ENCODE data around the gene UBE2O.
A peak's percentile ranks its signal among the peaks of the same experiment; 100 is the strongest.

UBE2O gene

DNA sequence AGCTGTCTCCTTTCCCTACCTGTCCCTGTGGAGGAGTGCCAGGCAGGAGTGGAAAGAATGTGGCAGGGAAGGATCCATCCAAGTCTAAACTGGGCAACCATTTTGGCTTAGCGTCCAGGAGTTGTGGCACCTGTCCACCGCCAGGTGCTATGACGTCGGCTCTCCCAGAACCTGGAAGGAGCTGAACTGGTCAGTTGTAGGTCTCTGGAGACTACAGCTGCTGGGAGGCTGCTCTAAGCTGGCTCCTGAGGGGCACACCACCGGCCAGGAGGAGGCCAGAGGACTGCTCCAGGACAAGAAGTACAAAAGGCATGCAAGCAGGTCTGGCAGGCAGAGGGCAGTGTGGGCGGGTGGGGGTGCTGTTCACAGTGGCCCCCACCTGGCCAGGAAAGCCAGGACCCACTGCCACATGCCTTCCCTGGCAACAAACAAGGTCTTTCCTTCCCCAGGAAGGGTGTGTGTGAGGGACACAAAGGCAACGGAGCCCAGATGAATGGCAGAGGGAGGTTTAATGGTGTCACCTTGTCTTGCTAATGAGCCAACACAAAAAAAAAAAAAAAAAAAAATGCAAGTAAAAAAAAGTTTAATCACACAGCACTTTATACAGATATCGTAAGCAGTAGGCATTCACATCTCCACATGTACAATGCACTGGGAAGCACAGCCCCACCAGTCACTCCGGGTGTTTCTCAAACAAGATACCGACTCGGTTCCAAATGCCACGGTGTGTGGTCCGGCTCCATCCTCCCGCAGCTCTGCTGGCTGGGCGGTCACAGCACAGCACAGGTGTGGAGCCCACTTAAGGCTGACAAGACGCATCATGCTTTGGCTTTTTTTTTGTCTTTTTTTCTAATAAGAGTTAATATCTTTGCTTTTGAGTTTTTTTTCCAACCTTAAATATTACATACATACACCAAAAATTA is 63.7 kb downstream of the UBE2O start:
- Histone ChIP-seq H3K4me3 (ENCODE audit: low read depth, low read length) (no peak overlapping the region), H3K9me3 (ENCODE audit: control insufficient read depth, insufficient read depth, low read depth, low read length) (no peaks in the 10 kb centered on the region), H3K36me3 (ENCODE audit: control insufficient read depth in 2 of 2, insufficient read depth in 1 of 2, low read length in 2 of 2) (peaks cover 0 to 58% of the 10 kb centered on the region in 2 experiments; a peak in 2 of 3 replicates), H3K4me1 (ENCODE audit: control insufficient read depth, insufficient read depth, low read length) (peaks cover 4% of the 10 kb centered on the region; the same call in 1 of the 2 replicates), H3K27ac (ENCODE audit: extremely low read depth, low read depth, low read length) (no peak overlapping the region)
- TF ChIP-seq WT1 (tag by site-specific recombination; IDR thresholded peaks at IDR 0.05), result no peak
- TF ChIP-seq, protein P1, sequence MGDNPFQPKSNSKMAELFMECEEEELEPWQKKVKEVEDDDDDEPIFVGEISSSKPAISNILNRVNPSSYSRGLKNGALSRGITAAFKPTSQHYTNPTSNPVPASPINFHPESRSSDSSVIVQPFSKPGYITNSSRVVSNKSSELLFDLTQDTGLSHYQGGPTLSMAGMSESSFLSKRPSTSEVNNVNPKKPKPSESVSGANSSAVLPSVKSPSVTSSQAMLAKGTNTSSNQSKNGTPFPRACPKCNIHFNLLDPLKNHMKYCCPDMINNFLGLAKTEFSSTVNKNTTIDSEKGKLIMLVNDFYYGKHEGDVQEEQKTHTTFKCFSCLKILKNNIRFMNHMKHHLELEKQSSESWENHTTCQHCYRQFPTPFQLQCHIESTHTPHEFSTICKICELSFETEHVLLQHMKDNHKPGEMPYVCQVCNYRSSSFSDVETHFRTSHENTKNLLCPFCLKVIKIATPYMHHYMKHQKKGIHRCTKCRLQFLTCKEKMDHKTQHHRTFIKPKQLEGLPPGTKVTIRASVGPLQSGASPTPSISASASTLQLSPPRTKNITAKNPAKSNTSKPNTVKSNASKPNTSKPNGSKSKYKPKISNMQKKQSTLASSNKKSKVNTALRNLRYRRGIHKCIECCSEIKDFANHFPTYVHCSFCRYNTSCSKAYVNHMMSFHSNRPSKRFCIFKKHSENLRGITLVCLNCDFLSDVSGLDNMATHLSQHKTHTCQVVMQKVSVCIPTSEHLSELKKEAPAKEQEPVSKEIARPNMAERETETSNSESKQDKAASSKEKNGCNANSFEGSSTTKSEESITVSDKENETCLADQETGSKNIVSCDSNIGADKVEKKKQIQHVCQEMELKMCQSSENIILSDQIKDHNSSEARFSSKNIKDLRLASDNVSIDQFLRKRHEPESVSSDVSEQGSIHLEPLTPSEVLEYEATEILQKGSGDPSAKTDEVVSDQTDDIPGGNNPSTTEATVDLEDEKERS (tag by site-specific recombination; IDR thresholded peaks at IDR 0.05), result no peak
- TF ChIP-seq GLIS2 (tag by site-specific recombination; IDR thresholded peaks at IDR 0.05), result 0 out of 2 replicates have a peak, but pooled peaks have one; percentile 32
- TF ChIP-seq, protein P2, sequence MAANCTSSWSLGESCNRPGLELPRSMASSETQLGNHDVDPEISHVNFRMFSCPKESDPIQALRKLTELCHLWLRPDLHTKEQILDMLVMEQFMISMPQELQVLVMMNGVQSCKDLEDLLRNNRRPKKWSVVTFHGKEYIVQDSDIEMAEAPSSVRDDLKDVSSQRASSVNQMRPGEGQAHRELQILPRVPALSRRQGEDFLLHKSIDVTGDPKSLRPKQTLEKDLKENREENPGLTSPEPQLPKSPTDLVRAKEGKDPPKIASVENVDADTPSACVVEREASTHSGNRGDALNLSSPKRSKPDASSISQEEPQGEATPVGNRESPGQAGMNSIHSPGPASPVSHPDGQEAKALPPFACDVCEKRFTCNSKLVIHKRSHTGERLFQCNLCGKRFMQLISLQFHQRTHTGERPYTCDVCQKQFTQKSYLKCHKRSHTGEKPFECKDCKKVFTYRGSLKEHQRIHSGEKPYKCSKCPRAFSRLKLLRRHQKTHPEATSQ (tag by site-specific recombination; IDR thresholded peaks at IDR 0.05), result no peak
- TF ChIP-seq, protein P3, sequence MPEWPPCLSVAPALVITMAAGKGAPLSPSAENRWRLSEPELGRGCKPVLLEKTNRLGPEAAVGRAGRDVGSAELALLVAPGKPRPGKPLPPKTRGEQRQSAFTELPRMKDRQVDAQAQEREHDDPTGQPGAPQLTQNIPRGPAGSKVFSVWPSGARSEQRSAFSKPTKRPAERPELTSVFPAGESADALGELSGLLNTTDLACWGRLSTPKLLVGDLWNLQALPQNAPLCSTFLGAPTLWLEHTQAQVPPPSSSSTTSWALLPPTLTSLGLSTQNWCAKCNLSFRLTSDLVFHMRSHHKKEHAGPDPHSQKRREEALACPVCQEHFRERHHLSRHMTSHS (tag by site-specific recombination; IDR thresholded peaks at IDR 0.05), result no peak
- TF ChIP-seq BCL11A (tag by site-specific recombination; IDR thresholded peaks at IDR 0.05; ENCODE audit: low read depth), result no peak
- TF ChIP-seq ZNF184 (tag by site-specific recombination; IDR thresholded peaks at IDR 0.05), result no peak
- TF ChIP-seq ZBTB10 (tag by site-specific recombination; IDR thresholded peaks at IDR 0.05), result no peak
- no peak for TF ChIP-seq ZNF747 (tag by site-specific recombination; IDR thresholded peaks at IDR 0.05)
- peak; percentile 61 for TF ChIP-seq PATZ1 (tag by site-specific recombination; IDR thresholded peaks at IDR 0.05)
- no peak for TF ChIP-seq ZNF146 (tag by site-specific recombination; IDR thresholded peaks at IDR 0.05)
- no peak for TF ChIP-seq ZNF707 (tag by site-specific recombination; IDR thresholded peaks at IDR 0.05)
- TF ChIP-seq ZFHX2 (tag by site-specific recombination; conservative IDR thresholded peaks at IDR 0.05), result peak; percentile 35; the same call in 1 of the 2 replicates
- TF ChIP-seq, protein P4, sequence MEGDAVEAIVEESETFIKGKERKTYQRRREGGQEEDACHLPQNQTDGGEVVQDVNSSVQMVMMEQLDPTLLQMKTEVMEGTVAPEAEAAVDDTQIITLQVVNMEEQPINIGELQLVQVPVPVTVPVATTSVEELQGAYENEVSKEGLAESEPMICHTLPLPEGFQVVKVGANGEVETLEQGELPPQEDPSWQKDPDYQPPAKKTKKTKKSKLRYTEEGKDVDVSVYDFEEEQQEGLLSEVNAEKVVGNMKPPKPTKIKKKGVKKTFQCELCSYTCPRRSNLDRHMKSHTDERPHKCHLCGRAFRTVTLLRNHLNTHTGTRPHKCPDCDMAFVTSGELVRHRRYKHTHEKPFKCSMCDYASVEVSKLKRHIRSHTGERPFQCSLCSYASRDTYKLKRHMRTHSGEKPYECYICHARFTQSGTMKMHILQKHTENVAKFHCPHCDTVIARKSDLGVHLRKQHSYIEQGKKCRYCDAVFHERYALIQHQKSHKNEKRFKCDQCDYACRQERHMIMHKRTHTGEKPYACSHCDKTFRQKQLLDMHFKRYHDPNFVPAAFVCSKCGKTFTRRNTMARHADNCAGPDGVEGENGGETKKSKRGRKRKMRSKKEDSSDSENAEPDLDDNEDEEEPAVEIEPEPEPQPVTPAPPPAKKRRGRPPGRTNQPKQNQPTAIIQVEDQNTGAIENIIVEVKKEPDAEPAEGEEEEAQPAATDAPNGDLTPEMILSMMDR (tag by site-specific recombination; IDR thresholded peaks at IDR 0.05), result peak; percentile 60
- TF ChIP-seq KLF1 (tag by site-specific recombination; IDR thresholded peaks at IDR 0.05), result no peak
- no peak for TF ChIP-seq ZNF19 (tag by site-specific recombination; IDR thresholded peaks at IDR 0.05; ENCODE audit: low read depth)
- TF ChIP-seq, protein P5, sequence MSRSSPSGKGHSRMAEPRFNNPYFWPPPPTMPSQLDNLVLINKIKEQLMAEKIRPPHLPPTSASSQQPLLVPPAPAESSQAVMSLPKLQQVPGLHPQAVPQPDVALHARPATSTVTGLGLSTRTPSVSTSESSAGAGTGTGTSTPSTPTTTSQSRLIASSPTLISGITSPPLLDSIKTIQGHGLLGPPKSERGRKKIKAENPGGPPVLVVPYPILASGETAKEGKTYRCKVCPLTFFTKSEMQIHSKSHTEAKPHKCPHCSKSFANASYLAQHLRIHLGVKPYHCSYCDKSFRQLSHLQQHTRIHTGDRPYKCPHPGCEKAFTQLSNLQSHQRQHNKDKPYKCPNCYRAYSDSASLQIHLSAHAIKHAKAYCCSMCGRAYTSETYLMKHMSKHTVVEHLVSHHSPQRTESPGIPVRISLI (tag by site-specific recombination; IDR thresholded peaks at IDR 0.05), result peak; percentile 86
- CTCF ChIA-PET, result interaction anchor here (0.5 to 1.7 kb wide), 10 partner anchors 9 to 1827 kb away, joined by 3 to 9 read pairs (median 4); no protein-coding TSS in a partner anchor
- POLR2A ChIA-PET, result interaction anchor here (0.7 to 1.5 kb wide), 3 partner anchors 35 to 480 kb away, joined by 3 to 6 read pairs (median 5); partner anchors contain the start of gene PRPSAP1
